ENCODE measurements around the gene RIC8B.

RIC8B gene

GRCh38 chr12:106801830-106802533 is 27.5 kb downstream of the RIC8B start:
- DNase-seq (ENCODE audit: low read depth): no peak

GRCh38 chr12:106804668-106805067 is 30.2 kb downstream of the RIC8B start:
- DNase-seq (ENCODE audit: low read depth): no peak

- no peak for DNase-seq (ENCODE audit: low read depth)
Observed at GRCh38 chr12:106814714-106815113, 40.2 kb downstream of the RIC8B start.

GRCh38 chr12:106815741-106816140 is 41.3 kb downstream of the RIC8B start:
- no peak for DNase-seq (ENCODE audit: low read depth)

GRCh38 chr12:106816231-106816630 is 41.7 kb downstream of the RIC8B start:
- no peak for DNase-seq (ENCODE audit: low read depth)

GRCh38 chr12:106819991-106820390 is 45.5 kb downstream of the RIC8B start:
- DNase-seq (ENCODE audit: low read depth): no peak

- DNase-seq (ENCODE audit: low read depth): no peak
Observed at GRCh38 chr12:106831699-106832098, 57.2 kb downstream of the RIC8B start.

GRCh38 chr12:106837782-106838181 is 63.3 kb downstream of the RIC8B start:
- DNase-seq (ENCODE audit: low read depth): no peak

GRCh38 chr12:106839333-106839732 is 64.9 kb downstream of the RIC8B start:
- DNase-seq (ENCODE audit: low read depth): no peak

GRCh38 chr12:106840243-106840642 is 65.8 kb downstream of the RIC8B start:
- no peak for DNase-seq (ENCODE audit: low read depth)

GRCh38 chr12:106841510-106842302 is 67.2 kb downstream of the RIC8B start:
- DNase-seq (ENCODE audit: low read depth): no peak

GRCh38 chr12:106845902-106846301 is 71.4 kb downstream of the RIC8B start:
- DNase-seq (ENCODE audit: low read depth): no peak

- no peak for DNase-seq (ENCODE audit: low read depth)
Observed at GRCh38 chr12:106847861-106848260, 73.4 kb downstream of the RIC8B start.

- no peak for DNase-seq (ENCODE audit: low read depth)
Observed at GRCh38 chr12:106851306-106851705, 76.8 kb downstream of the RIC8B start.

- no peak for DNase-seq (ENCODE audit: low read depth)
Observed at GRCh38 chr12:106854723-106855122, 80.2 kb downstream of the RIC8B start.

GRCh38 chr12:106855221-106855758 is 80.8 kb downstream of the RIC8B start:
- DNase-seq (ENCODE audit: low read depth): no peak

- DNase-seq (ENCODE audit: low read depth): no peak
Observed at GRCh38 chr12:106861984-106862916, 87.8 kb downstream of the RIC8B start.

GRCh38 chr12:106863189-106863588 is 88.7 kb downstream of the RIC8B start:
- DNase-seq (ENCODE audit: low read depth): no peak

- no peak for DNase-seq (ENCODE audit: low read depth)
Observed at GRCh38 chr12:106865683-106866082, 91.2 kb downstream of the RIC8B start.

GRCh38 chr12:106866426-106867080 is 92.1 kb downstream of the RIC8B start:
- no peak for DNase-seq (ENCODE audit: low read depth)

- no peak for DNase-seq (ENCODE audit: low read depth)
Observed at GRCh38 chr12:106867651-106868050, 93.2 kb downstream of the RIC8B start.
